OCI-LY3 (cell line): ENCODE measurements around the gene TUFT1.

Source experiments
- H2AFZ ChIP-seq: fragments of 200-600, 300-600 bp; shearing (Covaris generic); 2 replicates; pipeline ENCODE4 v1.6.0; 2014; ENCODE audit warnings: antibody characterized with exemption, low read depth, low read length
- H3K27ac ChIP-seq: fragments of 200-600, 300-600 bp; sonication (generic); 2 replicates; pipeline ENCODE4 v1.5.1; 2014; ENCODE audit warnings: mild to moderate bottlenecking, low read length, moderate library complexity, mixed read lengths
- H3K27me3 ChIP-seq: fragments of 200-600, 300-600 bp; sonication (generic); 2 replicates; pipeline ENCODE4 v1.6.1; 2014; ENCODE audit warnings: low read depth, low read length, mixed read lengths
- H3K36me3 ChIP-seq: fragments of 200-600, 300-600 bp; sonication (generic); replicated peaks from 2 replicates; pipeline ENCODE3; 2014; ENCODE audit warnings: low read depth, low read length, mixed read lengths
- H3K4me1 ChIP-seq: fragments of 300-600, 200-600 bp; sonication (generic); 2 replicates; pipeline ENCODE4 v1.6.1; 2014; ENCODE audit warnings: low read length, mixed read lengths
- H3K4me2 ChIP-seq: fragments of 200-600, 300-600 bp; sonication (generic); 2 replicates; pipeline ENCODE4 v1.6.1; 2014; ENCODE audit warnings: low read length, mixed read lengths
- H3K4me3 ChIP-seq: fragments of 300-600, 200-600 bp; sonication (generic); 2 replicates; pipeline ENCODE4 v1.5.1; 2014; ENCODE audit warnings: antibody characterized with exemption, mild to moderate bottlenecking, low read length, moderate library complexity
- H3K79me2 ChIP-seq: fragments of 300-600, 200-600 bp; shearing (Covaris generic); 2 replicates; pipeline ENCODE4 v1.6.1; 2014; ENCODE audit warnings: mild to moderate bottlenecking, low read length, mixed read lengths
- H3K9ac ChIP-seq: fragments of 300-600, 200-600 bp; shearing (Covaris generic); 2 replicates; pipeline ENCODE4 v1.6.0; 2014; ENCODE audit warnings: mild to moderate bottlenecking, low read length, moderate library complexity
- H3K9me3 ChIP-seq: fragments of 200-600, 300-600 bp; shearing (Covaris generic); 2 replicates; pipeline ENCODE4 v1.6.1; 2014; ENCODE audit warnings: low read length, mixed read lengths; ENCODE audit not compliant: insufficient read depth
- H4K20me1 ChIP-seq: fragments of 200-600, 300-600 bp; sonication (generic); 2 replicates; pipeline ENCODE4 v1.6.1; 2016; ENCODE audit warnings: low read length, mixed read lengths; ENCODE audit not compliant: insufficient read depth
- CTCF ChIP-seq: fragments of 200-600, 300-600 bp; sonication (generic); IDR thresholded peaks from 2 replicates; pipeline ENCODE4 v1.5.1; 2014; ENCODE audit warnings: antibody characterized with exemption, low read length, low read depth
- EZH2phosphoT487 ChIP-seq: fragments of 200-600 bp; shearing (Covaris generic); IDR thresholded peaks from 2 replicates; pipeline ENCODE4 v1.6.1; 2018; ENCODE audit warnings: antibody characterized with exemption, mixed run types, low read depth

Gene TUFT1

GRCh38 chr1:151515265-151515664 is 24.8 kb upstream of the TUFT1 start:
- no peak overlapping the region for H3K4me2 ChIP-seq
- H3K9me3 ChIP-seq: no peaks in the 10 kb centered on the region
- H3K79me2 ChIP-seq: no peaks in the 10 kb centered on the region
- no peak overlapping the region for H3K27ac ChIP-seq
- H3K27me3 ChIP-seq: peaks cover 8% of the 10 kb centered on the region
- TF ChIP-seq EZH2phosphoT487 (no peak), CTCF (no peak)
- H3K9ac ChIP-seq: no peak overlapping the region
- H2AFZ ChIP-seq: no peak overlapping the region
- no peaks in the 10 kb centered on the region for H3K36me3 ChIP-seq
- no peaks in the 10 kb centered on the region for H4K20me1 ChIP-seq
- H3K4me1 ChIP-seq: peaks cover 23% of the 10 kb centered on the region
- no peak overlapping the region for H3K4me3 ChIP-seq

DNA sequence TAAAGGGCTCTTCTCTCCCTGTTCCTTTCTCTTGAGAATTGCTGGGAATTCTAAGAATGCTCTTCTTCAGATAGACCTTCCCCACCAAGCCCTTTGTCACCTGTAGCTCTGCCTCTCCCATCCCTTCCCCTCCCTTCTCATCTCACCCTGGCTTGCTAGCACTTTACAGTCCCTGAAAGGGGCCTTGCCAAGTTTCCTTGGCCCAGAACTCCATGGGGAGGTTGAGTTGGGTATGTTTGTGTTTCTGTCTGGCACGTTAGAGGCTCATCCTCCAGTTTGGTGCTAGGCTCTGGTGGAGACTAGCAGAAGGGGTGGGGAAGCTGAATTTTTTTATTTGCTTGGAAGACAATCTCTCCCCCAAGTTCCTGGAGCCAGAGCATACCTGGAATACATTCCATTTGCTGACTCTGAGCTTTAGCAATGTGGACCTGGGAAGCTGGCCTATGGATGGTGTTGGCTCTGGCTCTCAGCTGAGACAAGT is 24.0 kb upstream of the TUFT1 start:
- H3K79me2 ChIP-seq: no peaks in the 10 kb centered on the region
- H3K4me2 ChIP-seq: no peak overlapping the region

GRCh38 chr1:151518431-151518830 is 21.7 kb upstream of the TUFT1 start:
- Histone ChIP-seq H3K4me3 (no peak overlapping the region), H2AFZ (no peak overlapping the region), H3K79me2 (no peaks in the 10 kb centered on the region), H3K36me3 (no peaks in the 10 kb centered on the region), H3K9ac (no peak overlapping the region), H4K20me1 (no peaks in the 10 kb centered on the region), H3K27me3 (no peaks in the 10 kb centered on the region), H3K27ac (no peak overlapping the region), H3K9me3 (no peaks in the 10 kb centered on the region), H3K4me1 (peaks cover 2% of the 10 kb centered on the region), H3K4me2 (no peak overlapping the region)
- TF ChIP-seq EZH2phosphoT487: no peak

More for the DNA sequence above, 24.0 kb upstream of the TUFT1 start:
- Histone ChIP-seq H3K4me1 (peaks cover 17% of the 10 kb centered on the region), H2AFZ (no peak overlapping the region), H3K36me3 (no peaks in the 10 kb centered on the region), H3K4me3 (no peak overlapping the region), H3K27me3 (peaks cover 8% of the 10 kb centered on the region), H3K27ac (no peak overlapping the region), H3K9me3 (no peaks in the 10 kb centered on the region), H4K20me1 (no peaks in the 10 kb centered on the region), H3K9ac (no peak overlapping the region)
- no peak for TF ChIP-seq EZH2phosphoT487
- no peak for TF ChIP-seq CTCF

GRCh38 chr1:151518936-151519335 is 21.2 kb upstream of the TUFT1 start:
- H3K79me2 ChIP-seq: no peaks in the 10 kb centered on the region
- H3K4me2 ChIP-seq: no peak overlapping the region
- no peak overlapping the region for H2AFZ ChIP-seq
- H4K20me1 ChIP-seq: no peaks in the 10 kb centered on the region
- no peaks in the 10 kb centered on the region for H3K4me1 ChIP-seq
- no peaks in the 10 kb centered on the region for H3K36me3 ChIP-seq
- no peak overlapping the region for H3K4me3 ChIP-seq
- H3K9ac ChIP-seq: no peak overlapping the region
- H3K27me3 ChIP-seq: no peaks in the 10 kb centered on the region
- no peaks in the 10 kb centered on the region for H3K9me3 ChIP-seq
- no peak for TF ChIP-seq EZH2phosphoT487
- no peak for TF ChIP-seq CTCF
- H3K27ac ChIP-seq: no peak overlapping the region
